Osteoblast (primary cell): Measurements from ENCODE around the gene ENTR1. TPM values are rescaled to one million over a fixed set of nuclear protein-coding genes. Genes with fewer than 3 reads are reported as not detected.

Source experiments
- DNase-seq: peaks from one replicate; pipeline ENCODE4 v3.0.0; 2011; ENCODE audit warnings: low spot score, mixed read lengths; ENCODE audit not compliant: insufficient read length; ENCODE audit errors: missing footprints
- H2AFZ ChIP-seq: 2 replicates; pipeline ENCODE4 v1.6.0; 2011; ENCODE audit warnings: mild to moderate bottlenecking, low read length
- H3K27ac ChIP-seq: 2 replicates; pipeline ENCODE4 v1.5.1; 2011; ENCODE audit warnings: mild to moderate bottlenecking, low read depth, low read length, moderate library complexity
- H3K27me3 ChIP-seq: 2 replicates; pipeline ENCODE4 v1.6.0; 2012; ENCODE audit warnings: mild to moderate bottlenecking, control low read depth, inconsistent platforms, low read length, moderate library complexity; ENCODE audit not compliant: insufficient read depth
- H3K36me3 ChIP-seq: 2 replicates; pipeline ENCODE4 v1.5.1; 2011; ENCODE audit warnings: mild to moderate bottlenecking, low read length, control low read depth, moderate library complexity; ENCODE audit not compliant: insufficient read depth
- H3K4me1 ChIP-seq: 2 replicates; pipeline ENCODE4 v1.5.1; 2011; ENCODE audit warnings: mild to moderate bottlenecking, low read length, control low read depth, moderate library complexity; ENCODE audit not compliant: insufficient read depth
- H3K4me2 ChIP-seq: 2 replicates; pipeline ENCODE4 v1.6.0; 2011; ENCODE audit warnings: mild to moderate bottlenecking, low read length; ENCODE audit not compliant: insufficient read depth
- H3K4me3 ChIP-seq: fragments of 200-600 bp; sonication (generic); 3 replicates; pipeline ENCODE4 v1.5.1; 2012; ENCODE audit warnings: mild to moderate bottlenecking, low read length, inconsistent platforms; ENCODE audit not compliant: insufficient read depth
- H3K79me2 ChIP-seq: 2 replicates; pipeline ENCODE4 v1.6.0; 2012; ENCODE audit warnings: mild to moderate bottlenecking, low read length, control low read depth, inconsistent platforms; ENCODE audit not compliant: insufficient read depth
- H3K9me3 ChIP-seq: 2 replicates; pipeline ENCODE4 v1.5.1; 2011; ENCODE audit warnings: low read depth, low read length, control low read depth
- H4K20me1 ChIP-seq: 2 replicates; pipeline ENCODE4 v1.6.0; 2012; ENCODE audit warnings: mild to moderate bottlenecking, low read length, control low read depth; ENCODE audit not compliant: insufficient read depth
- CTCF ChIP-seq: IDR thresholded peaks from 2 replicates; pipeline ENCODE4 v1.5.1; 2011; ENCODE audit warnings: mild to moderate bottlenecking, low read depth, low read length, moderate library complexity; ENCODE audit errors: extremely low read depth
- total RNA-seq: library from RNA; depleted of rRNA; stranded (reverse); fragments of >200 nt; gene quantifications from 2 replicates; pipeline ENCODE4 v1.2.3, GENCODE V29; 2012

ENTR1 gene
- total RNA-seq, 1 donor: 40.2 TPM

DNA sequence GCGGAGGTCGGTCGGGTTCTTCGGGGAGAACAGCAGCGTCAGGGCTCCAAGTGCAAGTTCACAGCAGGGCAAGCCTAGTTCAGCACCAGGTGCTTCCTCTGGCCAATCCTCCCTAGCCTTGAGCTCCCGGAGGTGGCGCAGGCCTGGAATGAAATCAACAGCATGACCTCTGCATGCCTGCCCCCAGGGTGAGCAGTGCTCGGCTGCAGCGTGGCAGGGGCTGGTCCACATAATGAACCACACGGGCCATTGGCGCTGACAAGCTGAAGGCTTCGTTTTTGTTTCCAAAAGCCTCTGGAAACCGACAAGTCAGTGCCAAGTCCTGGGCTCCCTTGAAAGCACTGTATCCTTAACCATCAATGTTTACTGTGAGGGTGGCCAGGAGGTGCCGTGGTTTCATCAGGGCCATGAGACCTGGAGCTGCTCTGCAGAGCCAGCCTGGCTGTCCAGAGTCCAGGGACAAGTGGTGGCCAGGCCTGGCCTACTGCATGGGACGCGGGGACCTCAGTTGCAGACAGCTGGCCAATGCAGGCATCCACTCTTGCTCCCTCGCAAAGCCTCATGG is 31.3 kb upstream of the ENTR1 start:
- no peak for TF ChIP-seq CTCF
- H3K27me3 ChIP-seq: no peaks in the 10 kb centered on the region
- H3K27ac ChIP-seq: peak overlapping the region; percentile 14
- DNase-seq: no peak
- H3K4me1 ChIP-seq: peaks cover 27% of the 10 kb centered on the region
- H3K4me3 ChIP-seq: no peak overlapping the region
- H2AFZ ChIP-seq: no peak overlapping the region
- no peaks in the 10 kb centered on the region for H3K9me3 ChIP-seq
- H3K36me3 ChIP-seq: peaks cover 69% of the 10 kb centered on the region
- H4K20me1 ChIP-seq: peaks cover 69% of the 10 kb centered on the region
- H3K4me2 ChIP-seq: no peak overlapping the region
- peaks cover 28% of the 10 kb centered on the region for H3K79me2 ChIP-seq

DNA sequence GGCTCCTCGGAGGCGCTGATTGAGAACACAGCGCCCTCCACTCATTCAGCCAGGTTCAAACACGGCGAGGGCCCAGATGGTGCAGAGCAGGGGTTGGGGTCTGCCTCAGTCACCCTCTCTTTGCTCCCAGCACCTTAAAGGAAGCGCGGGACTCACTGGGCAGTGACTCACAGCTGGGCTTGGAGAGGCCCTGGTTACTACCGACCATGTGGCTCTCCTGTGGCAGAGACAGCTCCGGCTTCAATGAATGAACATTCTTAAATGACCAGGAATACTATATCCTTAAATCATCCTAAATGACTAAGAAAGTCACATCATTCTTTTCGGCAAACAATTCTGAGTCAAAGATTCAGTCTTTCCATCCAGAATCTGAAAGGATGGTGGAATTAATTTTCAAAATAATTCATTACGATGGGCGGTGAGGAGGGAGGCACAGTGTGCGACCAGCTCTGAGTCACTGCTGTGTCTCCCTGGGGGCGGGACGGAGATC is 30.8 kb upstream of the ENTR1 start:
- no peak for DNase-seq
- peaks cover 33% of the 10 kb centered on the region for H3K79me2 ChIP-seq
- peaks cover 64% of the 10 kb centered on the region for H3K36me3 ChIP-seq
- no peak overlapping the region for H3K4me3 ChIP-seq
- TF ChIP-seq CTCF: no peak
- no peak overlapping the region for H2AFZ ChIP-seq
- H3K27ac ChIP-seq: peak overlapping the region; percentile 6
- peaks cover 70% of the 10 kb centered on the region for H4K20me1 ChIP-seq
- H3K27me3 ChIP-seq: no peaks in the 10 kb centered on the region
- H3K4me2 ChIP-seq: no peak overlapping the region
- H3K9me3 ChIP-seq: no peaks in the 10 kb centered on the region
- peaks cover 27% of the 10 kb centered on the region for H3K4me1 ChIP-seq

DNA sequence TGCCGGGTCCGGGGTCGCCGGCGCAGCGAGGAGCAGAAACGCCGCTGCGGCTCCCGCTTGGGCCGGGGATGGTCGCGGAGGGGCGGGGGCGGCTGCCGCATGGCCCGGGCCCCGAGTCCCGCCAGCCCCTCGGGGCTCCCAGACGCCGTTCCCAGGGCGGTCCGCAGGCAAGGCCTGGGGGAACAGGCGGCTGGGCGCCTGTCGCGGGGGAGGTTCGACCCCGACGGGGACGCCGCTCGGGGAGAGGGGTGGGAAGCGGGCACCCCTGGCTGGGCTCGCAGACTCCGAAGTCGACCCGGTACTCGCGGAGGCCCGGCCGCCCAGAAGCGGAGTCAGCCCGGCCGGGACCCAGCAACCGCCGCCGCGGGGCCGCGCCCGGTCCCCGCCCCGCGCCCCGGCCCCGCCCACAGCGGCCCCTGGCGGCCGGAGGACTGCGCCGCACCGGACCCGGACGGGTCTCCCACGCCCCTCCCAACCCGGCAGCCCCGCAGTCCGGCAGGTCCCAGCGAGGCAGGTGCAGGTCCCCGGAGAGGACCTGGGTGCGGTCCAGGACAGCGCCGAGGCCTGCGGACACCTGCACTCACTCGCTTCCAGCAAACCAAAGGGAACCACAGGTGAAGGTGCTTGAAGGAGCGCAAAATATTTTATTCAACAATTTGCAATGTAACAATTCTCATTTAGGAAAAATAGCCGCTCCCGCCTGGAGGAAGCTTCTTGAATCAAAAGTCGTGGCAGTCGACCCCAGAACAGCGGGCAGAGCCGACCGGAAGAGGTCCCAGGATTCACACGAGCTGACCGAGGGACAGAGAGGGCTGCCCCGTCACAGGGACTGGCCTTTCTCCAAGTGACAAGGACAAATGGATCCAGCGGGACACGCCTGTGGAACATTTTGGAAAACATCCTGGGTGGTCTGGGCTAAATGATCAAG is 29.3 kb upstream of the ENTR1 start, which contains the start of gene INPP5E:
INPP5E (minus strand) TSS at position 365 of the 928 bp plus-strand sequence. CDS start 426 bp downstream, outside the sequence.
- Histone ChIP-seq H4K20me1 (peaks cover 72% of the 10 kb centered on the region), H3K79me2 (peaks cover 48% of the 10 kb centered on the region), H3K9me3 (no peaks in the 10 kb centered on the region), H3K27ac (peak within 1 kb of the TSS; percentile 41), H3K4me2 (peak within 1 kb of the TSS; percentile 81), H3K36me3 (peaks cover 49% of the 10 kb centered on the region), H3K27me3 (no peaks in the 10 kb centered on the region), H3K4me3 (peak within 1 kb of the TSS; percentile 84), H3K4me1 (peaks cover 27% of the 10 kb centered on the region), H2AFZ (no peak within 1 kb of the TSS)
- peak; percentile 99 for DNase-seq
- peak; percentile 40 for TF ChIP-seq CTCF
